GM12878 (cell line): ENCODE measurements around the gene SIPA1. TPM values are rescaled to one million over a fixed set of nuclear protein-coding genes. Genes with fewer than 3 reads are reported as not detected.

ENCODE experiments used
- BHLHE40 ChIP-seq, 2 experiments: fragments of 450-650 bp in 1 of 2; IDR thresholded peaks; 2 replicates each; pipeline ENCODE4 v1.6.1; 2011 to 2017; ENCODE audit warnings: low read depth in 2 of 2, borderline replicate concordance in 1 of 2, improper control_type of control experiment in 1 of 2, low read length in 1 of 2, mild to moderate bottlenecking in 1 of 2
- GATAD2B ChIP-seq: fragments of 450-650 bp; conservative IDR thresholded peaks from 2 replicates; pipeline ENCODE4 v1.6.1; 2017; ENCODE audit warnings: low read depth, mild to moderate bottlenecking, moderate library complexity
- HDAC6 ChIP-seq: fragments of 200-600 bp; sonication (generic); IDR thresholded peaks from one replicate; pipeline ENCODE4 v1.8.0; 2017; ENCODE audit warnings: antibody characterized with exemption; ENCODE audit not compliant: unreplicated experiment
- HDGF ChIP-seq: fragments of 450-650 bp; IDR thresholded peaks from 2 replicates; pipeline ENCODE4 v1.6.1; 2016; ENCODE audit warnings: antibody characterized with exemption
- IKZF1 ChIP-seq: fragments of 450-650 bp; conservative IDR thresholded peaks from 2 replicates; pipeline ENCODE4 v1.6.1; 2017; ENCODE audit warnings: antibody characterized with exemption, mild to moderate bottlenecking
- MEF2B ChIP-seq: fragments of 450-650 bp; IDR thresholded peaks from 2 replicates; pipeline ENCODE4 v1.6.1; 2018; ENCODE audit warnings: mild to moderate bottlenecking, moderate library complexity; ENCODE audit not compliant: partially characterized antibody, poor library complexity, severe bottlenecking
- MLLT1 ChIP-seq: fragments of 450-650 bp; IDR thresholded peaks from 2 replicates; pipeline ENCODE4 v1.6.1; 2016; ENCODE audit warnings: mild to moderate bottlenecking
- NR2F1 ChIP-seq: fragments of 450-650 bp; conservative IDR thresholded peaks from 2 replicates; pipeline ENCODE4 v1.6.1; 2017; ENCODE audit warnings: mild to moderate bottlenecking
- RAD21 ChIP-seq: IDR thresholded peaks from 2 replicates; pipeline ENCODE4 v1.6.1; 2011; ENCODE audit warnings: mild to moderate bottlenecking, low read depth, low read length, moderate library complexity; ENCODE audit not compliant: insufficient read depth
- SMARCA5 ChIP-seq: fragments of 450-650 bp; IDR thresholded peaks from 2 replicates; pipeline ENCODE4 v1.6.1; 2017; ENCODE audit warnings: mild to moderate bottlenecking
- SMC3 ChIP-seq: IDR thresholded peaks from 2 replicates; pipeline ENCODE4 v1.6.1; 2011; ENCODE audit warnings: low read length, improper control_type of control experiment, borderline replicate concordance
- polyA plus RNA-seq, 11 experiments: library from polyadenylated mRNA; depleted of rRNA in 4 of 11; unstranded in 6 of 11; stranded (reverse) in 5 of 11; fragments of >200 nt; fragmentation: Nextera tagmentation in 4 of 11; fragmentation: Illumina TruSeq in 1 of 11; extraction: Ambion mirVana in 4 of 11; extraction: Trizol in 1 of 11; gene quantifications; 1 replicate in 1 of 11; 2 replicates in 10 of 11; pipeline versions ENCODE4 v1.2.1 to v1.2.3, GENCODE V29; 2011 to 2016; ENCODE audit warnings: inconsistent platforms in 2 of 11, missing spikeins in 2 of 11, low read depth in 1 of 11
- total RNA-seq, 4 experiments: library from RNA; depleted of rRNA in 3 of 4; stranded (reverse); fragments of >200 nt in 3 of 4; fragmentation: Illumina TruSeq in 1 of 4; extraction: Trizol in 1 of 4; gene quantifications; 2 replicates each; pipeline versions ENCODE4 v1.2.1 to v1.2.3, GENCODE V29; 2013 to 2021

The SIPA1 gene
- total and polyA plus RNA-seq, 10 of the 15 experiments (the other 5 are each of a cell fraction or from before 2014, with no cell fraction given), result 1.0 to 139 (median 33.4) TPM

- no peak; the same call in 1 of the 2 replicates for TF ChIP-seq MLLT1
- peak; percentile 38; the same call in 1 of the 2 replicates for TF ChIP-seq GATAD2B
- peak; percentile 68; the same call in 1 of the 2 replicates for TF ChIP-seq SMARCA5
- TF ChIP-seq BHLHE40 (IDR thresholded peaks at IDR 0.05; ENCODE audit: borderline replicate concordance in 1 of 2, low read depth in 2 of 2, low read length in 1 of 2), result 0 out of 4 replicates have a peak, but pooled peaks of 1 of the 2 experiments have one; percentile 20
- 0 out of 2 replicates have a peak, but pooled peaks have one; percentile 10 for TF ChIP-seq NR2F1
- TF ChIP-seq RAD21, result peak; percentile 39
- TF ChIP-seq MEF2B, result no peak
- no peak for TF ChIP-seq HDAC6
- TF ChIP-seq IKZF1, result 0 out of 2 replicates have a peak, but pooled peaks have one; percentile 19
- peak; percentile 76 for TF ChIP-seq HDGF
- peak; percentile 70; the same call in 1 of the 2 replicates for TF ChIP-seq SMC3
- TF ChIP-seq, all 136 proteins: peak for 12
Observed at GRCh38 chr11:65625628-65626342, 12.1 kb upstream of the SIPA1 start (continued).
